ENCODE data around the gene SLC22A6. TPM values are rescaled to one million over a fixed set of nuclear protein-coding genes. Genes with fewer than 3 reads are reported as not detected.

The SLC22A6 gene
- total and polyA plus RNA-seq, 2 experiments from 2014 or later, result not detected

- TF ChIP-seq ZNF462 (CRISPR knock-in tag; IDR thresholded peaks at IDR 0.05), result no peak
- TF ChIP-seq POLR2AphosphoS5 (IDR thresholded peaks at IDR 0.05; ENCODE audit: low read depth), result no peak
- no peak for TF ChIP-seq REST (IDR thresholded peaks at IDR 0.05; ENCODE audit: unreplicated experiment)
- no peak for TF ChIP-seq CTCF (conservative IDR thresholded peaks at IDR 0.05; ENCODE audit: low read depth in 2 of 2)
These were observed 16.7 kb upstream of the SLC22A6 start (continued) for GRCh38 chr11:63001456-63001855.

All from GM23338 (cell line).